Activated CD8-positive, alpha-beta memory T cell treated with anti-CD3 and anti-CD28 coated beads for 1 hour (primary cell): ENCODE measurements around the gene MECR.
"Not testable (repeated sequence)": the region's sequence is repeated elsewhere in the genome, so short reads cannot be mapped to it uniquely, and the experiment has no call there.

ENCODE experiments used
- DNase-seq, 2 donors: peaks; one replicate each; pipeline ENCODE4 v3.0.0-alpha.2; 2020; ENCODE audit warnings: low read depth in 1 of 2; ENCODE audit errors: extremely low read depth in 1 of 2

MECR gene

GRCh38 chr1:29237129-29237821 lies 6.5 kb upstream of the MECR start:
- DNase-seq: no peak

- no peak for DNase-seq
These were observed 6.0 kb upstream of the MECR start for GRCh38 chr1:29236712-29237128.

- DNase-seq: peak; percentile 41 to 71
These were observed 5.4 kb upstream of the MECR start, which contains the start of gene PTPRU for GRCh38 chr1:29235955-29236711. Gene PTPRU, plus strand, starts transcription at chr1:29236522. Its CDS starts 123 bp downstream, at chr1:29236645.

GRCh38 chr1:29234881-29235280 lies 4.1 kb upstream of the MECR start:
- DNase-seq: not testable (repeated sequence)

- DNase-seq: no peak
These were observed 3.7 kb upstream of the MECR start for GRCh38 chr1:29234471-29234870.

GRCh38 chr1:29233693-29234092 lies 3.0 kb upstream of the MECR start:
- no peak for DNase-seq

- no peak for DNase-seq
These were observed 1.7 kb upstream of the MECR start for GRCh38 chr1:29232387-29232786.

- DNase-seq: no peak
These were observed 556 bp downstream of the MECR start for GRCh38 chr1:29230204-29230552.

- DNase-seq: no peak
These were observed 3.2 kb downstream of the MECR start for GRCh38 chr1:29227511-29227910.

- no peak for DNase-seq
These were observed 5.4 kb downstream of the MECR start for GRCh38 chr1:29225361-29225760.

GRCh38 chr1:29224356-29224837 lies 6.3 kb downstream of the MECR start:
- no peak for DNase-seq

- no peak for DNase-seq
These were observed 7.2 kb downstream of the MECR start for GRCh38 chr1:29223521-29223920.

- no peak for DNase-seq
These were observed 8.0 kb downstream of the MECR start for GRCh38 chr1:29222686-29223085.

GRCh38 chr1:29222260-29222659 lies 8.5 kb downstream of the MECR start:
- not testable (repeated sequence) for DNase-seq

- no peak for DNase-seq
These were observed 9.4 kb downstream of the MECR start for GRCh38 chr1:29221296-29221695.

- DNase-seq: no peak
These were observed 12.5 kb downstream of the MECR start for GRCh38 chr1:29218223-29218622.

GRCh38 chr1:29217633-29218032 lies 13.1 kb downstream of the MECR start:
- DNase-seq: no peak

- no peak for DNase-seq
These were observed 17.7 kb downstream of the MECR start for GRCh38 chr1:29213055-29213454.

GRCh38 chr1:29211086-29212030 lies 19.4 kb downstream of the MECR start:
- no peak for DNase-seq

GRCh38 chr1:29210278-29211085 lies 20.3 kb downstream of the MECR start:
- no peak for DNase-seq
